Skin of body (tissue), 2 donors: ENCODE measurements around the gene VSTM2B. TPM values are rescaled to one million over a fixed set of nuclear protein-coding genes. Genes with fewer than 3 reads are reported as not detected.

Source experiments
- DNase-seq: peaks from one replicate; lab custom pipeline; 2025; lab: John Stamatoyannopoulos, UW
- total RNA-seq: library from RNA; depleted of rRNA; stranded (reverse); fragments of >200 nt; gene quantifications from one replicate; pipeline ENCODE4 v1.2.3, GENCODE V29; 2014

The VSTM2B gene
- total RNA-seq, 1 donor from 2014 or later = not detected

DNA sequence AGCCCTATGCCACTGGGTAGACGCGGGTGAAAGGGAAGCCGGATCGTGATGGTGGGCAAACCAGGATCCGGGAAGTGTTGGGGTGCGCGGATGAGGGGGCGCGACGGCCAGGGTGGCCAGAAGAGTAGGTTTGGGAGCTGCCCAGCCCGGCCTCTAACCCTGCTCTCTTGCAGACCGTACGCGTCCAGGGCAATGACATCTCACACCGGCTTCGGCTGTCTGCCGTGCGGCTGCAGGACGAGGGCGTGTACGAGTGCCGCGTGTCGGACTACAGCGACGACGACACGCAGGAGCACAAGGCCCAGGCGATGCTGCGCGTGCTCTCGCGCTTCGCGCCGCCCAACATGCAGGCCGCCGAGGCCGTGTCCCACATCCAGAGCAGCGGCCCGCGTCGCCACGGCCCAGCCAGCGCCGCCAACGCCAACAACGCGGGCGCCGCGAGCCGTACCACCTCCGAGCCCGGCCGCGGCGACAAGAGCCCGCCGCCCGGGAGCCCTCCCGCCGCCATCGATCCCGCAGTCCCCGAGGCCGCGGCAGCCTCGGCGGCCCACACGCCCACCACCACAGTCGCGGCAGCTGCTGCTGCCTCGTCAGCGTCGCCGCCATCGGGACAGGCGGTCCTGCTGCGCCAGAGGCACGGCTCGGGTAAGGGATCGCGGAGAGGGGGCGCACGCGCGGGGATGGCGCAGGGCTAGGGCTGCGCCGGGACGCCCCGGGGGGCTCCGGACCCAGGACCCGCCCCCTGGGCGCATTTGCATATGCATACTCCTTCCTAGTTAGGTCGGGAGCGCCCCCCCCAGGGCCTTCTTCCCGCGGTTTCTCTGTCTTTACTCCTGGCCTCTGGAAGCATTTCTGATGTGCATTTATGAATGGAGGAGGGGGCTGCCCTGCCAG, 4.1 kb downstream of the VSTM2B start:
- no peak for DNase-seq

DNA sequence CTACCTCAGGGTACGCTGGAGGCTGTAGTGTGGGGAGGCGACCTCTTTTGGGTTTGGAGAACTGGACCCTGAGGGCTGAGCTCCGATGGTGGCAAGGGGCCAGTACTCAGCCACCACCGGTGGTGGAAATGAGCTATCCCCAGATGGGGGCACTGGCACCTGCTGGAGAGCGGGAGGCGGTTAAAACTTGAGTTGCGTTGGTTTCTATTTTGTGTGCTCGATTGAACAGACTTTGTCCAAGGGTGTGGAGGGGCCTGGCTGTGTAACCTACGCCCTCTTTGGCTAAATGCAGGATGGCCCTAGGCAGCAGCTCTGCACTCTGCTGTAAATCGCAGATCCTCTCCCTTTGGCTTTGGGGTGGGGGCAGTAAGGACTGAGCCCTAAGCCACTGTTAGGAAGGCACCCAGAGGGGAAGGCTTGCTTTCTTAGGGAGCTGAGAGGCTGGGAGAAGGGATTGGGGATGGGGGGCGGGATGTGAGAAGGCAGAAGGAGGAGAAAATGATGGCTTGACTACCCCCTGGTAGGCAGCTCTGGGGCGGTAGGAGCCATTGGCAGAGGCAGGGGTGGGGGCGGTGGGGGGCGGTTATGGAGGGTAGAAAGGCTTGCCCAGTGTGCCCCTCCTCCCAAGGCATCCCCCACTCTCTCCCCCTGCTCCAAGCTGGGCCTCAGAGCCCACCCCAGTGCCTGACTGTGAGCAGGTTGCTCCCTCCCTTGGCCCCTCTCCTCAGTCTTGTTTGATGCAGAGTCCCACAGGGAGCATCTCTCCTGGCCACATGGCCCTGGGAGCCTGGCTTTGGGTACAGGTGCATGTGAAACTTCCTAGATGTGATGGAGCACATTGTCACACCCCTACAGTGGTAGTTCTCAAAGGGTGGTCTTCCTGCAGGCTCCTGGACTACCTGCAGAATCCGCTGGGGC, 5.0 kb downstream of the VSTM2B start:
- DNase-seq = no peak

DNA sequence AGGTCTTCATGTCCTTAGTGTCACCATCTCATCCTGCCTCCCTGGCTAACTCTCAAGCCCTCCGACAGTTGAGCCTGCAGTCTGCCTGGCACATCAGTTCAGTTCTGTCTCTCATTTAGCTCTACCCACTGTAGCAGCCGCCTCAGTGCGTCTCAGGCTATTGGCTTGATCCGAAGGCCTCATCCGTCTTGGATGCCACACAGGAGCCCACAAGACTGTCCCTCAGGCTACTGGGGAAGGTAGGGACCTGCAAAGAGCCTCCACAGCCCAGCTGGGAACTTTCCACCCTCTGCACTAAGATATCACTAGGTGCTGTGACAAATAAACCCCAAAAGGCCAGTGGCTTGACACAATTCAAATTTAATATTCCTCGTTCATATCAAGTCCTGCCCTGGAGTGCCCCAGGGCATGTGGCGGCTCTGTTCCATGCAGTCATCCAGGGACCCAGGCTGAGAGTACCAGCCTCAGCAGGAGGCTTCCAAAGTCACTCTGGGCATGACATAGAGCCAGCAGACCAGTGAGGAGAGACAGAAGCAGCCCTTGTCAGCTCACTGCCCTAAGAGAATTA, 5.7 kb downstream of the VSTM2B start:
- no peak for DNase-seq

DNA sequence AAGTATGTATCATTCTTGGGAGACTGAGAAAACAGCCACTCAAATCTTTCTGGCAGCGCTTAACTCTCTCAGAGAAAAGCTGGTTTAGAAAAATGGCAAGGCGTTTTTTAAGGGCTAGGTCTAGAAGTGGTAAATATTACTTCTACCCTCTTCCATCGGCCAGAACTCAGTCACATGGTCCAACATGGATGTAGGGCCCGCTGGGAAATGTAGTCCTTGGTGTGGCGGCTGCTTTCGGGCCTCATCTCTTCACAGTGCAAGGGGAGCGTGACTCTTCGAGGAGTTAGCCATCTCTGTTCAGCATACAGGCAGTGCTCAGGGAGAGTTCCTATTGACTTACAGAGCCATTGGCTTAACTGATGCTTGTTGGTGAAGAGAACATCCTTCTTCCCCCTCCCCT, 6.3 kb downstream of the VSTM2B start:
- DNase-seq = no peak

DNA sequence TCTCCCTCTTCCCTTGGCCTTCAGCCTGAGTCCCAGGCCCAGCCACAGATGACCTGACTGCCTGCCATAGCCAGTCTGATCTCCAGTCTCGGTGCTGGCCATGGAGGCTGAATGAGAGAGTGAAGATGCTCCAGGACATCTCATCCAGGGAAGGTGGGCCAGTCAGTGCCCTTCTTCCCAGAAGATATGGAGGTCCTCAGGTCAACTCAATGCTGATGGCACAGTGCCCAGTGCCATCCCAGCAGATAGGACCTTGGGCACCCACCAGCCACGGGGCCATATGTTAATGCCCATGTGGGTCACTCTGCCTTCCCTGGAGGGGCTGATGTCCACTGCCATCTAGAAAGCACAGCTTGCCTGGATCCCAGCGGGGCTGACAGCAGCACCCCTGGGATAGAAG, 7.2 kb downstream of the VSTM2B start:
- no peak for DNase-seq

DNA sequence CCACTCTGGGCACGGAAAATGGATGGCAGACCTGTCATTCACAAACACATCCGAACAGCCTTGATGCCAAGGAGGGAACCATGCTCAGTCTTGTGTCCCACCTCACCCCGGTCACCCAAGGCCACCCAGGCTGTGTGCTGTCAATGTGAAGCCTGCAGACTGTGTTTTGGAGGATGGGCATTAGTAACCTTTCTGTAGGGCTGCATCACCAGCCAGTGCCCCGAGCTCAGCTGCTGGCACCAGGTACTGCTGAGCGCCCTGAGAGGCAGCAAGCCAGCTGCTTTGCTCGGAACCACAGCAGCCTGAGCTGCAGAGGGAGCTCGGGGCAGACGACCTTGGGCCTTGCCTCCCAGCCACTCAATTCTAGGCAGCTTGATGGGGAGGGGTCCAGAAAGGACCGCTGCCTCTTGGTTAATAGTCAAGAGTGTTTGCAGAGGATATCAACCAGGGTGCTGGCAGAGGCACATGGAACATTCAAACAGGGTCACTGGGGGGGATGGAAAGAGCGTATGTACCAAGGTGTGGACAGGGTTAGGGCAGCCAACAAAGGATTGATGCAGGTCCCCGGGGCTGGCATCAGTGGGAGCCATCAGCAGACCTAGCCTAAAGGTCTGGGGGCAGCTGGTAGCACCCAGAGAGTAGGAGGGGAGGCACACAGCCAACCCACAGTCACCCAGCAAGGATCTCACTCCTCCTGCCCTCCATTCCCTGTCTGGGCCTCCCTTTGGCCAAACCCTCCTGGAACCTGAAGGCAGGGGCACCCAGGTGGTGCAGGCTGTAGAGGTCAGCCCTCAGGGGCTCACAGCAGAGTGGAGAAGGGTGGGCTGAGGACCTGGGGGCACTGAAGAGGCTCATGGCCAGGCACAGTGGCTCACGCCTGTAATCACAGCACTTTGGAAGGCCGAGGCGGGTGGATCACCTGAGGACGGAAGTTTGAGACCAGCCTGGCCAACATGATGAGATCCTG, 8.1 kb downstream of the VSTM2B start:
- DNase-seq = no peak

DNA sequence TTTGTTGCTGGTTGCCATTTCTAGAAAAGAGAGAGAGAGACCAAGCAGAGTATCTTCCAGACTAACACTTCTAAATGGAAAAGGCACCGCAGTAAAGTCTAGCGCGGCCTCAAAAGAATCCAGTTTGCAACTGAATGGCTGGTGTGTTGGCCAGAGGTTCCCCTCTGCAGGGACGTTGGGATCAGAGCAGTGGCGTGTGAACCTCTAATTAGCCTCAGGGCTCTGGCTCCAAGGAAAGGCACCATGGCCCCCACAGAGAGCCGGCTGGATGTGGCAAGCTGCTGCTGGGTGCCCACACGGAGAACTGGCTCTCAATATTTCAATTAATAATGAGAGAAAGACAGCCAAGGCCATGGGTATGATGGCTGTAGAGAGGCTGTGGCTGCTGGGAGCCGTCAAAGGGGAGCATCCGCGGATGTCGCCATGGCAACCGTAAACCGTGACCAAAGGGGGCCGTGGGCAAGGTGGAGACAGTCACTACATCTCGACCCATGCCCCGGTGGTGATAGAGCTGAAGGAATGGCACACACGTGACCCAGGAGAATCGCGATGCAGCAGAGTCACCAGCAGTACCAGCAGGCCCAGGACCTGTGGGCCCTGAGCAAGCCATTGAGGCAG, 9.5 kb downstream of the VSTM2B start:
- DNase-seq = no peak

DNA sequence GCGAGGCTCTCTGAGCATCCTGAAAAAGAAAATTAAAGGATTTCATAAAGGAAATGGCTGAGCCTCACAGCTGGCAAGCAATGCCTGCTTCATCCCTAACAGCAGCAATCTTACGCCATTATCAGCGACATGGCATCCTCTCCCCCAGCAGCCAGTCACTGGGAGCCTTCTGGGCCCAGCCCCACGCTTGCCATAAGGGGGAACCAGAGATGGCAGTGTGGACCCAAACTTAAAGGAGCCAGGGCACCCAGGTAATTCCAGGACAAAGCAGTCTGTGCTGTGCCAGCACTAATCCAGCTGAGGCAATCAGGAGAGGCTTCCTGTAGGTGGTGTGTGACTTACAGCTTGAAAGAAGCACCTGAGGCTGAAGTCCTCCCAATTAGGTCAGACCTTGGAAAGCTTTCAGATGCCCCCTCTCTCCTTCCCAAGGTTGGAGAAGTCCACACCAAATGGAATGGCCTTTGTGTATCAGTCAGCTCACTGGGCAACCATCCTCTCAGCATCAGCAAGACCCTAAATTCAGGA, 10.3 kb downstream of the VSTM2B start:
- DNase-seq = no peak

DNA sequence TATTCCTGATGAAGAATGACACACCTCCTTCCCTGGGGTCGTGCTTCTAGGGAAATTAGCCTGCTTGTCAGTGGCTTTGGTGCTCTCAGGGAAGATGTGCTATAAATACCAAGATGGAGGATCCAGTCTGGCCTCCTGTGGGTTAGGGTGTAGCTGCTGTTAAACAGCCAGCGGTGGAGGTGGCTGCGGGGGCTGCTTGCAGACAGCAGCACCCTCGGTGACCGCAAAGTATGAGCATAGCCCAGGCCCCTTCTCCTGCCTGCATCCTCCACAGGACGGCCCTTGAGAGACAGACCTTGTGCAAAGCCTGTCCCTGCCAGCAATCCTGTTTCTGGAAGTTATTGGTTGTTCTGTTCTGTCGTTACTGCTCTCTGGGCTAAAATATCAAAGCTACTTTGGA, 11.4 kb downstream of the VSTM2B start:
- no peak for DNase-seq

DNA sequence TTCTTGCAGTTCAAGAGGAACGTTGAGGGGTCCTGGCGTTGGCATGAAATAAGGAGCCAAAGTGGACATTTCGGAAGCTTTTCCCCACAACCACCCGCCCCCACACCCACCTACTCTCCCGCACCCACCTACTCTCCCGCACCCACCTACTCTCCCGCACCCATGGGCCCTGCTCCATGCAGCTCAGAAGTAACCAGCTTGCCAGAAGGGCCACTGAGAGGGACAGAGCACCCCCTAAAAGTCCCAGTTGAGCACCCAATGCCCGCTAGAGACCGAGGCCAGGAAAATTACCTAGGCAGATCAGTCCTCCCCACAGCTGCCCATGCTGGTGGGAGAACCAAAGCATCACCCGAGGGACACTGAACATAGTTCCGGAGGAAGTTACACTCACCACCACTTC, 11.8 kb downstream of the VSTM2B start:
- no peak for DNase-seq

DNA sequence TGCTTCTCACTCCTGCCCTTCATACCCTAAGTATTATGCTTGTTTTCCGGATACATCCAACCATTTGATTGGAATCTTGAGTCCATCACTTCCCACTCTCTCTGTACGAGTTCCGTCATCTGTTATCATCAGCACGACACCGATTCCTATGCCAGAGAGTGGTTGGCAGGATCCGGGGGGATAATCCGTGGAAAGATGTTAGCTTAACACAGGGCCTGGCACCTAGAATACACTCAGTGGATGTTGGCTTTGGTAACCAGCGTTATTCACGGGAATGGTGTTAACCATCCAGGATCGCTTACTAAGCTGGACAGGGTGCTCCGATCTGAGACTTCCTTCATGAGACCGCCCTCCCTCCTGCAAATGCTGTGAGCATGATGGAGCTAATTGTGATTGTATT, 12.4 kb downstream of the VSTM2B start:
- no peak for DNase-seq

DNA sequence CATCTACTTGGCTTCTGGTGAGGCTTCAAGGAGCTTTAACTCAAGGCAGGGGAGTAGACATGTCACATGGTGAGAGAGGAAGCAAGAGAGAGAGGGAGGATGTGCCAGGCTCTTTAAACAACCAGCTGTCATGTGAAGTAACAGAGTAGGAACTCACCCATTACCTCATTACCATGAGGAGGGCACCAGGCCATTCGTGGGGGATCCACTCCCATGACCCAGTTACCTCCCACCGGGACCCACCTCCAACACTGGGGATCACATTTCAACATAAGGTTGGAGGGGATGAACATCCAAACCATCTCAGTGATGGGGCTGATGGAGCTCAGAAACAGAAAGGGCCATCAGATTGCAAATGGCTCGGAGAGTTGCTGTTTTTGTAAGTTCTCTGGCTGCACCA, 12.9 kb downstream of the VSTM2B start:
- no peak for DNase-seq

DNA sequence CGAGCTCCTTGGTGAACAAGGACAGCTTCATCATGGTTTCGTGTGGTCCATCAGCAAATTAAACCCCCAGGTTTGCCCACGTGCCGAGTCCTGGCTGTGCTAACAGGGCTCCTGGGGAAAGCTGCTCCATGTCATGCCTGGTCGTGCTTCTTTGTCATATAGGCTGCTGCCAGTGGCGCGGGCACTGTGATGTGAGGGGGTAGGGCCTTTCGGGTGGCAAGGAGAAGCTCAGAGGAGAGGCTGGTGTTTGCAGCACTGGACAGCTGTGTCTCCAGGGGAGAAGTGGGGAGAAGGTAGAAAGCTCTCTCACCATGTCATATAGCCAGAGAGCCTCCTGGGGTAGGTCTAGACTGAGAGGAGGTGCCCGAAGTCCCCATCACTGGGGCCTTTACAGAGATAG, 13.3 kb downstream of the VSTM2B start:
- DNase-seq = no peak

DNA sequence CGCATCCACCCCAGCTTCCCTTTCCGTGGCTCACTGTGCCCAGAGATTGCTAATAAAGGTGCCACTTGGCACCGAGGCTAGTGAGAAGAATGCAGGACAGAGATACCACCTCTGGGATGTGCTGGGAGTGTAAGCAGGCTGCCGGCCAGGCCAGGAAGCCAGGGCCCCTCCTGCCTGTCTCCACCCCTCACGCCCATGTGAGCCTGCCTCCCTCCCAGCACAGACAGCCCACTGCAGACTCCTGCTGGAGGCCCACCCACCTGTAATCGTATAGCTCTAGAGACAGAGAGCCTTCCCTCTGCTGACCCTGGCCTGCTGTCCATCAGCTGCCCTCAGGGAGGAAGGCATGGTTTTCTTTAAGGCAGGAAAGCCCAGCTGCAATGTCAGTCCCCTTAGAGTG, 13.9 kb downstream of the VSTM2B start:
- no peak for DNase-seq

DNA sequence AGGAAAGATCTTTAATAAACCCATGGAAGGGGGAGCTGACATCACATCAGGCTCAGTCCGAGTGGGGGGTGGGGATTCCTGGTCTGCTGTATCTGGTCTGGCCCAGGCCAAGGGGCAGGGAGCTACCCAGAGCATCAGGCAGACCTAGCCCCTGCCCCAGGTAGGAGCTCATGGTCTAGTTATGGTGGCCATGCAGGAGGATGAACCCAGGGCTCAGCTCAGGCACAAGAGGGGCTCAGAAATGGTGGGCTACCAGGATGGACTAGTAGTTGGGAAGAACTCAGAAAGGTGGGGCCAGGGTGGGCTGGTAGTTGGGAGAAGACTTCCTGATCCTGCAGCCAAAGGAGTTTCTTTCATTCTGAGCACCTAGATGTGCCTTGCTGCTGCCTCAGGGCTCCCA, 14.3 kb downstream of the VSTM2B start:
- DNase-seq = no peak

DNA sequence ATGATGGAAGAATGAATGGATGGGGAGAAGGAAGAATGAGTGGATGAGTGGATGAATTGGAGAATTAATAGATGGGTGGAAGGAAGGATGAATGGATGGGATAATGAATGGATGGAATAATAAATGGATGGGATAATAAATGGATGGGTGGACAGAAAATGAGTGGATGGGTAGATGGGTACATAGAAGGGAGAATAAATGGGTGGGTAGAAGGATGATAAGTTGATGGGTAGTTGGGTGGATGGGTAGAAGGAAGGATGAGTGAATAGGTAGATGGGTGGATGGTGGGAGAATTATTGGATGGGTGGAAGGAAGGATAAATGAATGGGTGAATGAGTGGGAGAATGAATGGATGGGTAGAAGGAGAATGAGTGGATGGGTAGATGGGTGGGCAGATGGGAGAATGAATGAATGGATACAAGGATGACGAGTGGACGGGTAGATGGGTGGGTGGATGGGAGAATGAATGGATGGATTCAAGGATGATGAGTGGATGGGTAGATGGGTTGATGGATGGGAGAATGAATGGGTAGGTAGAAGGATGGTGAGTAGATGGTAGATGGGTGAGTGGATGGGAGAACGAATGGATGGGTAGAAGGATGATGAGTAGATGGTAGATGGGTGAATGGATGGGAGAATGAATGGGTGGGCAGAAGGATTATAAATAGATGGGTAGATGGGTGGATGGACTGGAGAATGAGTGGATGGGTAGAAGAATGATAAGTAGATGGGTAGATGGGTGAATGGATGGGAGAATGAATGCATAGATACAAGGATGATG, 15.9 kb downstream of the VSTM2B start:
- no peak for DNase-seq

DNA sequence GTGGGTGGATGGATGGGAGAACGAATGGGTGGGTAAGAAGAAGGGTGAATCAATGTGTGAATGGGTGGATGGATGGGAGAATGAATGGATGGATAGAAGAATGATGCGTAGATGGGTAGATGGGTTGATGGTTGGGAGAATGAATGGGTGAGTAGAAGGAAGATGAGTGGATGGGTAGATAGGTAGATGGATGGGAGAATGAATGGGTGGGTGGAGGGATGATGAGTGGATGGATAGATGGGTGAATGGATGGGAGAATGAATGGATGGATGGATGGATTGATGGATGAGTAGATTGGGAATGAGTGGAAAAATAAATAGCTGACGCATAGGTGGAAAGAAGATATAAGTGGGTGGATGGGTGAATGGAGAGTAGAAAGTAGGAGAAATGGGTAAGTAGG, 16.5 kb downstream of the VSTM2B start:
- DNase-seq = no peak

DNA sequence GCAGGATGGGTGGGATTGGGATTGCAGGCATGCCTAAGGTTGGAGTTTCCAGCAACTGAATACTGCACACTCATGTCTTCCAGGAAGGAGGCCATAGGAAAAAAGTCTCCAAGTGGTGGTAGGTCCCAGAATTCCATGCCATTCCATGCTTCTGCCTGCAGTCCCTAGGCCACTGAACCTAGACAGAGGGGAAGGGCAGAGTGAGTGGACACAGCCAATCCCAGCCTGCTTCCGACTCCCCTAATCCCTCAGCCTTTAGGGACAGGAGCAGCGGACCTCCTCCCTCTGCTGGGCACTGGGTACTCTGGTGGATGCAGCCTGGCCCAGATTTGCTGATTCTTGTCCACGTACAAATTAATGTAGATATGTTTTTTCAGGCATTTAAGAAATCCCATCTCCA, 17.0 kb downstream of the VSTM2B start:
- DNase-seq = no peak

DNA sequence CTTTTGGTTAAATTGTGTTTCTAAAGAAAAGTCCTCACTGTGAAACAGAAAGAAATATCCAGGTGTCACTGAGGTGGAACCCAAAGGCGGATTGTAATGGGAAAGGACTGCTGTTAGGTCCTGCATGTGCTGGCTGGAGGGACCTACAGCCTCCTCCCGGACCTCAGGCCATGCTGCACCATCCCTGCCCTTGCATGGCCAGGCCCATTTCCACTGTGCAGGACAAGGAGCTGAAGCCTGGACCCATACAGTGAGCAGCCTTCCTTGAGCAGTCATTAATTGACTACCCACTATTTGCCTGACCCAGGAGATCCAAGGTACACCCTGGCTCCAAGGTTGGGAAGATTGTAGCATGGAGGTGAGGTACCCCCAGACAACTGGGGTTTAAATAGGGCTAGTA, 17.6 kb downstream of the VSTM2B start:
- DNase-seq = no peak
